ENCODE results near the gene MLLT6. TPM values are rescaled to one million over a fixed set of nuclear protein-coding genes. Genes with fewer than 3 reads are reported as not detected.

The MLLT6 gene
- total RNA-seq, 1 donor from 2014 or later: 23.4 TPM

- DNase-seq: peak; percentile 97
Measured at GRCh38 chr17:38742411-38743308, 37.6 kb downstream of the MLLT6 start.

- DNase-seq: no peak
Measured at GRCh38 chr17:38743556-38744171, 38.6 kb downstream of the MLLT6 start.

- no peak for DNase-seq
Measured at GRCh38 chr17:38745545-38745944, 40.5 kb downstream of the MLLT6 start.

- DNase-seq: peak; percentile 28
Measured at GRCh38 chr17:38746004-38746848, 41.2 kb downstream of the MLLT6 start.

- DNase-seq: no peak
Measured at GRCh38 chr17:38746849-38747462, 41.9 kb downstream of the MLLT6 start.

GRCh38 chr17:38747463-38748148, 42.5 kb downstream of the MLLT6 start:
- no peak for DNase-seq

GRCh38 chr17:38748149-38748891, 43.2 kb downstream of the MLLT6 start, which contains the start of gene PCGF2:
TSS of gene PCGF2 (minus strand) at chr17:38748336. CDS start at chr17:38740402, 7,934 bp downstream.
- peak; percentile 94 for DNase-seq

GRCh38 chr17:38748892-38749222, 43.8 kb downstream of the MLLT6 start:
- DNase-seq: no peak

GRCh38 chr17:38749223-38750043, 44.4 kb downstream of the MLLT6 start:
- DNase-seq: peak; percentile 38

- no peak for DNase-seq
Measured at GRCh38 chr17:38750044-38750311, 44.9 kb downstream of the MLLT6 start.

- no peak for DNase-seq
Measured at GRCh38 chr17:38750312-38751121, 45.4 kb downstream of the MLLT6 start.

- DNase-seq: no peak
Measured at GRCh38 chr17:38751144-38751807, 46.2 kb downstream of the MLLT6 start.

- DNase-seq: peak; percentile 79
Measured at GRCh38 chr17:38751808-38752307, 46.8 kb downstream of the MLLT6 start.

- DNase-seq: peak; percentile 99
Measured at GRCh38 chr17:38752308-38753070, 47.4 kb downstream of the MLLT6 start, which contains the start of gene PSMB3. TSS of gene PSMB3 (plus strand) at chr17:38752741. CDS start at chr17:38752827, 86 bp downstream.

- no peak for DNase-seq
Measured at GRCh38 chr17:38753071-38753506, 48.0 kb downstream of the MLLT6 start.

- no peak for DNase-seq
Measured at GRCh38 chr17:38761612-38762011, 56.5 kb downstream of the MLLT6 start.

GRCh38 chr17:38762231-38762630, 57.2 kb downstream of the MLLT6 start:
- no peak for DNase-seq

- no peak for DNase-seq
Measured at GRCh38 chr17:38766341-38766740, 61.3 kb downstream of the MLLT6 start.
